MM.1S (cell line): ENCODE measurements around the gene BCR.

Source experiments
- DNase-seq: peaks from one replicate; pipeline ENCODE4 v3.0.0-alpha.2; 2015
- H2AFZ ChIP-seq: fragments of 300-600 bp; sonication (generic); 2 replicates; pipeline ENCODE4 v1.6.0; 2016; ENCODE audit warnings: antibody characterized with exemption, low read length
- H3F3A ChIP-seq: fragments of 300-600 bp; sonication (generic); 2 replicates; pipeline ENCODE4 v1.6.1; 2016; ENCODE audit warnings: mild to moderate bottlenecking, antibody characterized with exemption, low read length, moderate library complexity, mixed read lengths; ENCODE audit not compliant: insufficient read depth
- H3K27ac ChIP-seq: fragments of 300-600 bp; sonication (generic); 2 replicates; pipeline ENCODE4 v1.5.1; 2016; ENCODE audit warnings: mild to moderate bottlenecking, low read length
- H3K27me3 ChIP-seq: fragments of 300-600 bp; sonication (generic); replicated peaks from 2 replicates; pipeline ENCODE4 v1.6.0; 2016; ENCODE audit warnings: low read length; ENCODE audit not compliant: insufficient read depth
- H3K36me3 ChIP-seq: fragments of 300-600 bp; sonication (generic); replicated peaks from 2 replicates; pipeline ENCODE4 v1.6.1; 2016; ENCODE audit warnings: mild to moderate bottlenecking, low read length, mixed read lengths; ENCODE audit not compliant: insufficient read depth
- H3K4me1 ChIP-seq: fragments of 300-600 bp; sonication (generic); 2 replicates; pipeline ENCODE4 v1.6.1; 2016; ENCODE audit warnings: low read length, mixed read lengths
- H3K4me2 ChIP-seq: fragments of 300-600 bp; sonication (generic); 2 replicates; pipeline ENCODE4 v1.6.0; 2016; ENCODE audit warnings: low read depth, low read length
- H3K4me3 ChIP-seq: fragments of 300-600 bp; sonication (generic); 2 replicates; pipeline ENCODE4 v1.5.1; 2016; ENCODE audit warnings: low read length, mixed read lengths
- H3K79me2 ChIP-seq: fragments of 300-600 bp; sonication (generic); 2 replicates; pipeline ENCODE4 v1.6.1; 2016; ENCODE audit warnings: mixed run types, low read length, mixed read lengths
- H3K9ac ChIP-seq: fragments of 300-600 bp; sonication (generic); 2 replicates; pipeline ENCODE4 v1.6.1; 2016; ENCODE audit warnings: low read length, mixed read lengths
- H3K9me2 ChIP-seq: fragments of 300-600 bp; sonication (generic); replicated peaks from 2 replicates; pipeline ENCODE4 v1.6.1; 2016; ENCODE audit warnings: mild to moderate bottlenecking, low read length, mixed read lengths; ENCODE audit not compliant: insufficient read depth
- H3K9me3 ChIP-seq: fragments of 300-600 bp; sonication (generic); replicated peaks from 2 replicates; pipeline ENCODE4 v1.6.1; 2016; ENCODE audit warnings: mild to moderate bottlenecking, low read length, mixed read lengths; ENCODE audit not compliant: insufficient read depth
- H4K20me1 ChIP-seq: fragments of 300-600 bp; sonication (generic); 2 replicates; pipeline ENCODE4 v1.6.1; 2016; ENCODE audit warnings: mild to moderate bottlenecking, low read length, moderate library complexity, mixed read lengths; ENCODE audit not compliant: insufficient read depth
- EZH2 ChIP-seq: fragments of 300-600 bp; sonication (generic); optimal IDR thresholded peaks from 2 replicates; pipeline ENCODE3; 2017; ENCODE audit warnings: low read depth, mild to moderate bottlenecking, antibody characterized with exemption, low read length, mixed read lengths
- EZH2phosphoT487 ChIP-seq: fragments of 300-600 bp; sonication (generic); IDR thresholded peaks from 2 replicates; pipeline ENCODE4 v1.6.1; 2018; ENCODE audit warnings: antibody characterized with exemption, low read length
- TF ChIP-seq, protein P1 (sequence below): fragments of 300-600 bp; sonication (generic); IDR thresholded peaks from 2 replicates; pipeline ENCODE4 v1.5.1; 2016; ENCODE audit warnings: antibody characterized with exemption, low read length, mixed read lengths

Gene BCR

DNA sequence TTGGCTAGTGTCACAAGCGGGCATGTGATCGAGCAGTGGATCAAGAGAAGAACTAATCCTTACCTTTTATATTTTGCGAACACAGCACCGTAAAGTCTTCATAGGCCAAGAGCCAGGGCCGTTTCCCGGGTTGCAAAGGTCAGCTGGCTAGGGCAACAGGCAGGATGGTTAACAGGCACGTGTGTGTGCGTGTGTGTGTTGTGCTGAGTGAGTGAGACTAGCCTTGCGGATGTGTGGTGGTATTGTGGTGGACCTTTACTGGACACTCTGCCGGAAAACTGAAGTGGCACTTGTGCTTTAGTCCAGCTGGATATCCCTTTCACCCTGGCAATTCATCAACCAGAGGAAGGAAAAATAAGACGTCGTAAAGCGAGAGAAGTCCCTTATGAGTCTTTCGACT is 176.7 kb downstream of the BCR start:
- H3K9ac ChIP-seq: no peak overlapping the region
- no peak overlapping the region for H3K27ac ChIP-seq
- no peak overlapping the region for H3K4me2 ChIP-seq
- TF ChIP-seq EZH2phosphoT487 (no peak), EZH2 (no peak)
- TF ChIP-seq, protein P1, sequence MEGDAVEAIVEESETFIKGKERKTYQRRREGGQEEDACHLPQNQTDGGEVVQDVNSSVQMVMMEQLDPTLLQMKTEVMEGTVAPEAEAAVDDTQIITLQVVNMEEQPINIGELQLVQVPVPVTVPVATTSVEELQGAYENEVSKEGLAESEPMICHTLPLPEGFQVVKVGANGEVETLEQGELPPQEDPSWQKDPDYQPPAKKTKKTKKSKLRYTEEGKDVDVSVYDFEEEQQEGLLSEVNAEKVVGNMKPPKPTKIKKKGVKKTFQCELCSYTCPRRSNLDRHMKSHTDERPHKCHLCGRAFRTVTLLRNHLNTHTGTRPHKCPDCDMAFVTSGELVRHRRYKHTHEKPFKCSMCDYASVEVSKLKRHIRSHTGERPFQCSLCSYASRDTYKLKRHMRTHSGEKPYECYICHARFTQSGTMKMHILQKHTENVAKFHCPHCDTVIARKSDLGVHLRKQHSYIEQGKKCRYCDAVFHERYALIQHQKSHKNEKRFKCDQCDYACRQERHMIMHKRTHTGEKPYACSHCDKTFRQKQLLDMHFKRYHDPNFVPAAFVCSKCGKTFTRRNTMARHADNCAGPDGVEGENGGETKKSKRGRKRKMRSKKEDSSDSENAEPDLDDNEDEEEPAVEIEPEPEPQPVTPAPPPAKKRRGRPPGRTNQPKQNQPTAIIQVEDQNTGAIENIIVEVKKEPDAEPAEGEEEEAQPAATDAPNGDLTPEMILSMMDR: no peak
- H3F3A ChIP-seq: no peaks in the 10 kb centered on the region
- DNase-seq: no peak
- H3K4me3 ChIP-seq: no peak overlapping the region
- no peaks in the 10 kb centered on the region for H3K36me3 ChIP-seq
- H3K27me3 ChIP-seq: no peaks in the 10 kb centered on the region
- no peaks in the 10 kb centered on the region for H3K79me2 ChIP-seq
- no peaks in the 10 kb centered on the region for H3K9me2 ChIP-seq
- H3K4me1 ChIP-seq: no peaks in the 10 kb centered on the region
- no peak overlapping the region for H2AFZ ChIP-seq
- no peaks in the 10 kb centered on the region for H4K20me1 ChIP-seq
- H3K9me3 ChIP-seq: no peaks in the 10 kb centered on the region

DNA sequence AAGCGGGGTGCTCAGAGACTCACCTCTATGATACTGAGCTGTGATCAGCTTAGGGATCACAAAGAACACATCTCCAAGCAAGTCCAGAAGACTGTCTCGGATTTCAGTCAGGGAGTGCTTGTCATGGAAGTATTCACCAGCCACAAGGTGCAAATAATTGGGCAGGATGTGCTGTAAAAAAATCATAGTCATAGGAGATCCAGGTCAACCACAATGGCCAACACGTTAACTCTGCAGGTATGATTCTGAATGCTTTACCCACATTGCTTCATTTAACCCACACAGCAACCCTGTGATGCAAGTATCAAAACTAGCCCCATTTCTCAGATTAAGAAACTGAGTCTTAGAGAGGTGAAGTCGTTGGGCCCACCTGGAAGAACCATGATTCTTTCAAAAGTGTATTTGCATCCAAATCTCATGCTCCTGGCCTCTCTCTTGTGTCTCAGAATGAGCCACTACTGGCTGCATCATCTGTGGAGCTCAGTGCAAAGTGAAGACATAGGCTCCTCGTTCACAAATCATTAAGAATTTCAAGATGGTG is 179.3 kb downstream of the BCR start:
- Histone ChIP-seq H3K27me3 (no peaks in the 10 kb centered on the region), H3K4me3 (no peak overlapping the region), H3K27ac (no peak overlapping the region), H4K20me1 (no peaks in the 10 kb centered on the region), H3K4me1 (no peaks in the 10 kb centered on the region), H3K9me2 (no peaks in the 10 kb centered on the region), H3K4me2 (no peak overlapping the region), H3K9me3 (no peaks in the 10 kb centered on the region), H3K79me2 (no peaks in the 10 kb centered on the region), H3K36me3 (no peaks in the 10 kb centered on the region), H2AFZ (no peak overlapping the region), H3K9ac (no peak overlapping the region), H3F3A (no peaks in the 10 kb centered on the region)
- DNase-seq: no peak
- TF ChIP-seq EZH2phosphoT487: no peak
- TF ChIP-seq, protein P1: no peak

DNA sequence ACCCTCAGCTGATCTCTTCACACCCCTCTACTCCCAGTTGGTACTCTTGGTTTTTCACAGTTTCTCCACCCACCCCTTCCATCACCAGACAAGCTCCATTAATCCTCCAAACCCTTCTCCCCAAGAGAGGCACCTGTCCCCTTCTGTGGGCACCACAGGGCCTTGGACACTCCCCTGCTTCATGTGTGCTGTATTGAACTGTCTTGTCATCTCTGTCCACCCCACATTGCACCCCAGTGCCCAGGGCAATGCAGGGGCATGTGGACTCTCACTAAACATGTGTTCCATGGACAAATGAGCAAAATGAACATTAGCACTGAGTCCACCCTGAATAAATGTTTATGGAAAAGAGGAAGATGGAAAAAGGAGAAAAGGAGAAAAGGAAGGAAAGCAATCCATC is 181.4 kb downstream of the BCR start:
- no peak overlapping the region for H3K4me2 ChIP-seq
- H3K36me3 ChIP-seq: no peaks in the 10 kb centered on the region
- H3K4me1 ChIP-seq: no peaks in the 10 kb centered on the region
- H3K27me3 ChIP-seq: no peaks in the 10 kb centered on the region
- H4K20me1 ChIP-seq: no peaks in the 10 kb centered on the region
- H2AFZ ChIP-seq: no peak overlapping the region
- no peak overlapping the region for H3K27ac ChIP-seq
- H3K4me3 ChIP-seq: no peak overlapping the region
- DNase-seq: no peak
- no peaks in the 10 kb centered on the region for H3K9me2 ChIP-seq
- H3K9me3 ChIP-seq: no peaks in the 10 kb centered on the region
- TF ChIP-seq EZH2 (no peak), EZH2phosphoT487 (no peak)
- TF ChIP-seq, protein P1: no peak
- H3F3A ChIP-seq: no peaks in the 10 kb centered on the region
- H3K79me2 ChIP-seq: no peaks in the 10 kb centered on the region
- no peak overlapping the region for H3K9ac ChIP-seq
